HG03565 (cell line): ENCODE measurements around the gene ACOXL.
A peak's percentile ranks its signal among the peaks of the same experiment; 100 is the strongest.

Experiments used
- ATAC-seq: cut with Tn5 transposase; IDR thresholded peaks from one replicate; pipeline ENCODE4 v1.9.1; 2021; ENCODE audit warnings: mild to moderate bottlenecking, moderate library complexity; ENCODE audit not compliant: unreplicated experiment

The ACOXL gene

GRCh38 chr2:110872521-110872920 lies 140.1 kb downstream of the ACOXL start:
- no peak for ATAC-seq

GRCh38 chr2:110873056-110873502 lies 140.7 kb downstream of the ACOXL start:
- ATAC-seq: no peak

GRCh38 chr2:110873597-110874452 lies 141.5 kb downstream of the ACOXL start:
- no peak for ATAC-seq

- no peak for ATAC-seq
Observed at GRCh38 chr2:110874453-110875383, 142.3 kb downstream of the ACOXL start.

- no peak for ATAC-seq
Observed at GRCh38 chr2:110875384-110875725, 143.0 kb downstream of the ACOXL start.

- no peak for ATAC-seq
Observed at GRCh38 chr2:110876167-110876999, 144.0 kb downstream of the ACOXL start.

GRCh38 chr2:110877031-110877827 lies 144.9 kb downstream of the ACOXL start:
- ATAC-seq: no peak

GRCh38 chr2:110878150-110878549 lies 145.8 kb downstream of the ACOXL start:
- no peak for ATAC-seq

- peak; percentile 71 for ATAC-seq
Observed at GRCh38 chr2:110881908-110882307, 149.5 kb downstream of the ACOXL start.

GRCh38 chr2:110883406-110883805 lies 151.0 kb downstream of the ACOXL start:
- ATAC-seq: no peak

GRCh38 chr2:110885256-110885655 lies 152.9 kb downstream of the ACOXL start:
- ATAC-seq: no peak

- no peak for ATAC-seq
Observed at GRCh38 chr2:110886826-110887573, 154.6 kb downstream of the ACOXL start.

- ATAC-seq: no peak
Observed at GRCh38 chr2:110888411-110888810, 156.0 kb downstream of the ACOXL start.

GRCh38 chr2:110891626-110892025 lies 159.3 kb downstream of the ACOXL start:
- no peak for ATAC-seq

- no peak for ATAC-seq
Observed at GRCh38 chr2:110896226-110896625, 163.9 kb downstream of the ACOXL start.

- no peak for ATAC-seq
Observed at GRCh38 chr2:110897966-110898365, 165.6 kb downstream of the ACOXL start.

- no peak for ATAC-seq
Observed at GRCh38 chr2:110900191-110900590, 167.8 kb downstream of the ACOXL start.

- ATAC-seq: no peak
Observed at GRCh38 chr2:110903548-110903947, 171.2 kb downstream of the ACOXL start.

GRCh38 chr2:110904116-110904778 lies 171.9 kb downstream of the ACOXL start:
- no peak for ATAC-seq
